H1 (cell line): Measurements from ENCODE around the gene CYBRD1. TPM values are rescaled to one million over a fixed set of nuclear protein-coding genes. Genes with fewer than 3 reads are reported as not detected.
A peak's percentile ranks its signal among the peaks of the same experiment; 100 is the strongest.

Experiments used
- CTCF ChIA-PET: fragments of 300-600 bp; sonication (Branson Sonifier 250); formaldehyde crosslinking; loops from one replicate; lab custom pipeline; 2021; ENCODE audit not compliant: partially characterized antibody; lab: Charles Lee
- POLR2A ChIA-PET: fragments of 300-600 bp; sonication (Branson Sonifier 250); formaldehyde crosslinking; loops from one replicate; lab custom pipeline; 2021; ENCODE audit warnings: inconsistent platforms; ENCODE audit not compliant: partially characterized antibody; lab: Charles Lee
- DNase-seq, 2 experiments: peaks; one replicate each; pipeline versions ENCODE4 v3.0.0 to v3.0.0-alpha.2; 2010 to 2022; ENCODE audit warnings: low spot score in 2 of 2, low read depth in 1 of 2, mixed read lengths in 1 of 2
- FAIRE-seq: peaks from 2 replicates; lab custom pipeline; 2011; peaks lifted over from hg19 to GRCh38; lab: Jason Lieb, UNC
- H2AFZ ChIP-seq: 2 replicates; pipeline ENCODE4 v1.8.1; 2012; ENCODE audit warnings: low read length, inconsistent platforms
- H2AK5ac ChIP-seq: 2 replicates; pipeline ENCODE4 v1.6.1; 2013; ENCODE audit warnings: low read depth, low read length
- H2BK120ac ChIP-seq: replicated peaks from 2 replicates; pipeline ENCODE3; 2013; ENCODE audit warnings: low read depth, low read length, inconsistent platforms
- H2BK12ac ChIP-seq: 2 replicates; pipeline ENCODE4 v1.6.1; 2013; ENCODE audit warnings: low read depth, low read length
- H2BK15ac ChIP-seq: 2 replicates; pipeline ENCODE4 v1.6.1; 2013; ENCODE audit warnings: low read length
- H2BK20ac ChIP-seq: 2 replicates; pipeline ENCODE4 v1.6.1; 2013; ENCODE audit warnings: low read length
- H2BK5ac ChIP-seq: 2 replicates; pipeline ENCODE4 v1.6.1; 2013; ENCODE audit warnings: low read depth, low read length
- H3K14ac ChIP-seq: 2 replicates; pipeline ENCODE4 v1.6.1; 2013; ENCODE audit warnings: inconsistent platforms; ENCODE audit not compliant: insufficient read length
- H3K18ac ChIP-seq: 2 replicates; pipeline ENCODE4 v1.6.1; 2013; ENCODE audit warnings: low read length; ENCODE audit errors: extremely low read depth
- H3K23ac ChIP-seq: 2 replicates; pipeline ENCODE4 v1.6.1; 2013; ENCODE audit warnings: inconsistent platforms; ENCODE audit not compliant: insufficient read length
- H3K23me2 ChIP-seq: 2 replicates; pipeline ENCODE4 v1.6.1; 2013; ENCODE audit warnings: low read depth, low read length
- H3K27ac ChIP-seq: 2 replicates; pipeline ENCODE4 v1.6.1; 2011; ENCODE audit warnings: low read depth, low read length, inconsistent platforms
- H3K27me3 ChIP-seq, 4 experiments: replicated peaks in 1 of 4; 1 replicate in 1 of 4; 2 replicates in 3 of 4; pipeline versions ENCODE4 v1.6.1 to v1.8.1; 2011 to 2013; ENCODE audit warnings: low read length in 3 of 4, mild to moderate bottlenecking in 3 of 4, inconsistent platforms in 2 of 4, mixed read lengths in 2 of 4, moderate library complexity in 1 of 4; ENCODE audit not compliant: control insufficient read depth in 3 of 4, insufficient read depth in 3 of 4; ENCODE audit errors: extremely low read depth in 1 of 4
- H3K36me3 ChIP-seq, 4 experiments: 2 replicates each; pipeline versions ENCODE4 v1.6.1 to v1.8.1; 2011 to 2013; ENCODE audit warnings: mild to moderate bottlenecking in 4 of 4, low read length in 3 of 4, moderate library complexity in 2 of 4, control low read depth in 1 of 4, inconsistent platforms in 1 of 4; ENCODE audit not compliant: insufficient read depth in 4 of 4, control insufficient read depth in 2 of 4
- H3K4ac ChIP-seq: replicated peaks from 2 replicates; pipeline ENCODE3; 2013; ENCODE audit warnings: low read length, low read depth, mixed read lengths, inconsistent platforms; ENCODE audit not compliant: insufficient read length
- H3K4me1 ChIP-seq, 4 experiments: replicated peaks in 1 of 4; 1 replicate in 1 of 4; 2 replicates in 3 of 4; pipeline versions ENCODE4 v1.6.1 to v1.8.1; 2011 to 2013; ENCODE audit warnings: low read length in 3 of 4, inconsistent platforms in 2 of 4, mixed read lengths in 1 of 4; ENCODE audit not compliant: insufficient read depth in 4 of 4, control insufficient read depth in 3 of 4
- H3K4me2 ChIP-seq, 2 experiments: 2 replicates each; pipeline versions ENCODE4 v1.6.1 to v1.8.1; 2011 to 2013; ENCODE audit warnings: low read depth in 2 of 2, low read length in 2 of 2, control low read depth in 1 of 2, inconsistent platforms in 1 of 2, mild to moderate bottlenecking in 1 of 2; ENCODE audit not compliant: insufficient read depth in 1 of 2
- H3K4me3 ChIP-seq, 4 experiments: fragments of 200-600, 300-600 bp in 1 of 4; sonication (generic), shearing (Covaris generic), sonication (Bioruptor Twin) in 1 of 4; 2 replicates each; pipeline versions ENCODE4 v1.5.1 to v1.8.1; 2011 to 2016; ENCODE audit warnings: low read length in 4 of 4, low read depth in 3 of 4, control low read depth in 2 of 4, inconsistent platforms in 2 of 4, mild to moderate bottlenecking in 2 of 4, mixed read lengths in 1 of 4, moderate library complexity in 1 of 4; ENCODE audit not compliant: insufficient read depth in 2 of 4; ENCODE audit errors: extremely low read depth in 1 of 4
- H3K56ac ChIP-seq: replicated peaks from 2 replicates; pipeline ENCODE3; 2013; ENCODE audit warnings: low read depth, mild to moderate bottlenecking, mixed read lengths, low read length, inconsistent platforms; ENCODE audit not compliant: insufficient read length
- H3K79me1 ChIP-seq: 2 replicates; pipeline ENCODE4 v1.6.1; 2013; ENCODE audit warnings: low read depth, low read length, control low read depth
- H3K79me2 ChIP-seq, 2 experiments: 2 replicates each; pipeline versions ENCODE4 v1.6.1 to v1.8.1; 2012 to 2013; ENCODE audit warnings: low read length in 2 of 2, mild to moderate bottlenecking in 2 of 2, inconsistent platforms in 1 of 2; ENCODE audit not compliant: insufficient read depth in 2 of 2, control insufficient read depth in 1 of 2
- H3K9ac ChIP-seq, 4 experiments: replicated peaks in 1 of 4; 1 replicate in 1 of 4; 2 replicates in 3 of 4; pipeline versions ENCODE4 v1.6.1 to v1.8.1; 2011 to 2013; ENCODE audit warnings: low read depth in 3 of 4, low read length in 3 of 4, control low read depth in 2 of 4, mild to moderate bottlenecking in 2 of 4, moderate library complexity in 2 of 4, inconsistent platforms in 1 of 4; ENCODE audit errors: extremely low read depth in 1 of 4
- H3K9me3 ChIP-seq, 2 experiments: 2 replicates each; pipeline versions ENCODE4 v1.6.1 to v1.8.1; 2012 to 2013; ENCODE audit warnings: mild to moderate bottlenecking in 2 of 2, moderate library complexity in 2 of 2, control low read depth in 1 of 2, inconsistent platforms in 1 of 2, low read depth in 1 of 2, low read length in 1 of 2, mixed read lengths in 1 of 2; ENCODE audit not compliant: insufficient read depth in 2 of 2
- H4K20me1 ChIP-seq, 2 experiments: replicated peaks in 1 of 2; 2 replicates each; pipeline versions ENCODE3 to v1.8.1; 2011 to 2013; ENCODE audit warnings: inconsistent platforms in 2 of 2, low read length in 2 of 2, mild to moderate bottlenecking in 1 of 2; ENCODE audit not compliant: insufficient read depth in 2 of 2, control insufficient read depth in 1 of 2
- H4K5ac ChIP-seq: 2 replicates; pipeline ENCODE4 v1.6.1; 2013; ENCODE audit warnings: low read length, low read depth, mixed read lengths, inconsistent platforms; ENCODE audit not compliant: insufficient read length
- H4K8ac ChIP-seq: 2 replicates; pipeline ENCODE4 v1.8.0; 2013; ENCODE audit warnings: mild to moderate bottlenecking, moderate library complexity, low read length, inconsistent platforms; ENCODE audit not compliant: insufficient read depth; ENCODE audit errors: extremely low read depth
- H4K91ac ChIP-seq: replicated peaks from 2 replicates; pipeline ENCODE3; 2013; ENCODE audit warnings: low read length, mixed read lengths, inconsistent platforms; ENCODE audit not compliant: insufficient read length
- ASH2L ChIP-seq: fragments of 200-600, 300-600 bp; sonication (generic); IDR thresholded peaks from one replicate; pipeline ENCODE4 v1.7.1; 2017; ENCODE audit warnings: low read length
- BCL11A ChIP-seq, 2 experiments: IDR thresholded peaks; one replicate each; pipeline ENCODE4 v1.6.1; 2011; ENCODE audit warnings: low read depth in 2 of 2, low read length in 2 of 2, mild to moderate bottlenecking in 2 of 2
- CBX5 ChIP-seq: fragments of 300-800, 300-1000 bp; sonication (generic); IDR thresholded peaks from 2 replicates; pipeline ENCODE4 v1.7.1; 2016; ENCODE audit warnings: antibody characterized with exemption, low read length, low read depth
- CREB1 ChIP-seq: IDR thresholded peaks from 2 replicates; pipeline ENCODE4 v1.6.1; 2012; ENCODE audit warnings: inconsistent platforms
- EP300 ChIP-seq, 2 experiments: IDR thresholded peaks; 1 replicate in 1 of 2; 2 replicates in 1 of 2; pipeline ENCODE4 v1.6.1; 2011 to 2012; ENCODE audit warnings: low read depth in 2 of 2, low read length in 2 of 2, mild to moderate bottlenecking in 2 of 2, borderline replicate concordance in 1 of 2, inconsistent platforms in 1 of 2, moderate library complexity in 1 of 2
- KDM1A ChIP-seq: fragments of 200-600, 300-600 bp; sonication (generic); IDR thresholded peaks from 2 replicates; pipeline ENCODE4 v1.7.1; 2016; ENCODE audit warnings: mild to moderate bottlenecking, low read length, borderline replicate concordance
- NRF1 ChIP-seq: IDR thresholded peaks from 2 replicates; pipeline ENCODE4 v1.6.1; 2011; ENCODE audit warnings: mild to moderate bottlenecking, low read depth, low read length, improper control_type of control experiment
- PHF8 ChIP-seq: fragments of 200-600 bp; sonication (generic); conservative IDR thresholded peaks from 2 replicates; pipeline ENCODE4 v1.7.1; 2012; ENCODE audit warnings: low read depth, mild to moderate bottlenecking, inconsistent platforms, low read length, moderate library complexity
- RFX5 ChIP-seq: IDR thresholded peaks from 2 replicates; pipeline ENCODE4 v1.6.1; 2011; ENCODE audit warnings: low read depth, low read length, improper control_type of control experiment, borderline replicate concordance
- RXRA ChIP-seq: IDR thresholded peaks from 2 replicates; pipeline ENCODE4 v1.6.1; 2011; ENCODE audit warnings: low read depth, mild to moderate bottlenecking, low read length, moderate library complexity; ENCODE audit not compliant: insufficient read depth
- SIRT6 ChIP-seq: IDR thresholded peaks from one replicate; pipeline ENCODE4 v1.7.1; 2012; ENCODE audit warnings: low read length, inconsistent platforms
- SIX5 ChIP-seq: IDR thresholded peaks from 2 replicates; pipeline ENCODE4 v1.6.1; 2011; ENCODE audit warnings: mild to moderate bottlenecking, low read depth, low read length
- SP1 ChIP-seq: IDR thresholded peaks from 2 replicates; pipeline ENCODE4 v1.6.1; 2011; ENCODE audit warnings: low read depth, low read length
- ZNF274 ChIP-seq: IDR thresholded peaks from 2 replicates; pipeline ENCODE4 v1.7.0; 2012; ENCODE audit warnings: low read length, borderline replicate concordance; ENCODE audit errors: extremely low read depth
- WGBS, 2 experiments: shearing (Covaris generic) in 1 of 2; methylation state at CpG; one replicate each; pipeline versions ENCODE4 v1.1.6 to v1.1.7; 2013 to 2015; ENCODE audit warnings: low lambda C conversion rate in 2 of 2, mixed read lengths in 2 of 2, inconsistent platforms in 1 of 2, low coverage in 1 of 2, missing lambda C conversion rate in 1 of 2; ENCODE audit not compliant: insufficient replicate concordance in 2 of 2, insufficient coverage in 1 of 2, insufficient read length in 1 of 2; ENCODE audit errors: extremely low coverage in 1 of 2, missing lambda C conversion rate in 1 of 2; 5-methylcytosine and 5-hydroxymethylcytosine counted together
- polyA plus RNA-seq, 7 experiments: library from polyadenylated mRNA; depleted of rRNA in 3 of 7; stranded (reverse) in 5 of 7; unstranded in 2 of 7; fragments of >200 nt in 5 of 7; fragments of 200-250 nt in 2 of 7; gene quantifications; 1 replicate in 5 of 7; 2 replicates in 1 of 7; 4 replicates in 1 of 7; pipeline versions ENCODE4 v1.2.1 to v1.2.3, GENCODE V29; 2011 to 2013; ENCODE audit warnings: missing spikeins in 2 of 7, mixed read lengths in 2 of 7
- total RNA-seq: library from RNA; stranded (reverse); fragmentation: NEBNext Ultra II Directional; extraction: Animal tissue kit (Norgen Biotek cat#: 25700); gene quantifications from 2 replicates; pipeline ENCODE4 v1.2.1, GENCODE V29; 2021

CYBRD1 gene
- total and polyA plus RNA-seq, 2 of the 8 experiments (the other 6 are each of a cell fraction or from before 2014, with no cell fraction given): 10.7 to 12.6 TPM

DNA sequence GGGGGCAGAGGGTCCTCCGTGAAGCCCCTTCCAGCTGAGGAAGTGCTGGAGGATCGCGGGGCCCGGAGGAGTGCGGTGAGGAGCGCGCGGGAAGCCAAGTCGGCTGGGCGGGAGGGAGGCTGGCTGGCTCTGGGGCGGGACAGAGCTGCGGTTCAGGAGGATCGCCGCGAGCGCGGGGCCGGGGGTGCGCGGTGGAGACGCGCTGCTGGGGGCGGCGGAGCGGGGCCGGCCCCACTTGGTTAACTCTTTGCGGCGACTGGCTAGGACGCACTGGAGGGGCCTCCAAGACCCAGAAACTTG lies 464 bp downstream of the CYBRD1 start:
- Histone ChIP-seq H2BK5ac (peak overlapping the region; percentile 84; the same call in 1 of the 2 replicates), H3K14ac (no peak overlapping the region), H3K18ac (peak overlapping the region; percentile 96; the same call in 1 of the 2 replicates), H3K36me3 (no peaks in the 10 kb centered on the region), H3K27ac (peak overlapping the region; percentile 65), H3K79me1 (no peaks in the 10 kb centered on the region), H3K23ac (no peak overlapping the region), H3K4me3 (peak overlapping the region; percentile 73 to 96 (median 84)), H2AFZ (no peak overlapping the region; the same call in 1 of the 2 replicates), H3K27me3 (no peaks in the 10 kb centered on the region), H3K4ac (peak overlapping the region; percentile 71), H2BK12ac (0 out of 2 replicates have a peak overlapping the region, but pooled peaks have one; percentile 77), H3K9ac (peak overlapping the region; percentile 71 to 82 (median 82)), H3K23me2 (peaks cover 16% of the 10 kb centered on the region), H2BK20ac (no peak overlapping the region), H4K20me1 (peaks cover 0 to 2% of the 10 kb centered on the region in 2 experiments), H3K4me1 (peaks cover 7 to 21% (median 12%) of the 10 kb centered on the region in 4 experiments; a peak in 5 of 7 replicates), H2BK120ac (no peak overlapping the region), H3K4me2 (peak overlapping the region; percentile 89 to 99), H3K56ac (peak overlapping the region; percentile 48), H2AK5ac (no peak overlapping the region), H4K8ac (peak overlapping the region; percentile 53; the same call in 1 of the 2 replicates), H4K5ac (no peak overlapping the region), H3K79me2 (peaks cover 0 to 30% of the 10 kb centered on the region in 2 experiments; a peak in 3 of 4 replicates), H4K91ac (peak overlapping the region; percentile 88), H2BK15ac (no peak overlapping the region), H3K9me3 (no peaks in the 10 kb centered on the region)
- no peak for FAIRE-seq
- DNase-seq: no peak
- 10% methylated on average over 2 of the region's 29 CpGs; no CpG with 5 or more reads in 1 of the 2 experiments for WGBS, 2 experiments
- ChIA-PET CTCF (interaction anchor here (1.3 to 1.8 kb wide), 3 partner anchors 10 to 556 kb away, joined by 3 to 6 read pairs (median 4); no protein-coding TSS in a partner anchor), POLR2A (interaction anchor here (1.0 to 4.5 kb wide), 15 partner anchors 9 to 553 kb away, joined by 3 to 32 read pairs (median 4); no protein-coding TSS in a partner anchor)
- TF ChIP-seq NRF1 (no peak), CBX5 (no peak), SIRT6 (no peak), KDM1A (no peak), CREB1 (no peak), PHF8 (no peak; the same call in 1 of the 2 replicates), SP1 (no peak), EP300 (IDR thresholded peaks at IDR 0.05; ENCODE audit: borderline replicate concordance in 1 of 2, low read depth in 2 of 2, low read length in 2 of 2) (no peak), RXRA (no peak), SIX5 (no peak), RFX5 (no peak), BCL11A (IDR thresholded peaks at IDR 0.05; ENCODE audit: low read depth in 2 of 2, low read length in 2 of 2) (no peak), ZNF274 (no peak), ASH2L (no peak)
